Activated naive CD4-positive, alpha-beta T cell (primary cell): ENCODE measurements around the gene SCAMP1.

Experiments
- DNase-seq, 4 experiments: peaks; one replicate each; lab custom pipeline; 2025; lab: John Stamatoyannopoulos, UW

SCAMP1 gene

DNA sequence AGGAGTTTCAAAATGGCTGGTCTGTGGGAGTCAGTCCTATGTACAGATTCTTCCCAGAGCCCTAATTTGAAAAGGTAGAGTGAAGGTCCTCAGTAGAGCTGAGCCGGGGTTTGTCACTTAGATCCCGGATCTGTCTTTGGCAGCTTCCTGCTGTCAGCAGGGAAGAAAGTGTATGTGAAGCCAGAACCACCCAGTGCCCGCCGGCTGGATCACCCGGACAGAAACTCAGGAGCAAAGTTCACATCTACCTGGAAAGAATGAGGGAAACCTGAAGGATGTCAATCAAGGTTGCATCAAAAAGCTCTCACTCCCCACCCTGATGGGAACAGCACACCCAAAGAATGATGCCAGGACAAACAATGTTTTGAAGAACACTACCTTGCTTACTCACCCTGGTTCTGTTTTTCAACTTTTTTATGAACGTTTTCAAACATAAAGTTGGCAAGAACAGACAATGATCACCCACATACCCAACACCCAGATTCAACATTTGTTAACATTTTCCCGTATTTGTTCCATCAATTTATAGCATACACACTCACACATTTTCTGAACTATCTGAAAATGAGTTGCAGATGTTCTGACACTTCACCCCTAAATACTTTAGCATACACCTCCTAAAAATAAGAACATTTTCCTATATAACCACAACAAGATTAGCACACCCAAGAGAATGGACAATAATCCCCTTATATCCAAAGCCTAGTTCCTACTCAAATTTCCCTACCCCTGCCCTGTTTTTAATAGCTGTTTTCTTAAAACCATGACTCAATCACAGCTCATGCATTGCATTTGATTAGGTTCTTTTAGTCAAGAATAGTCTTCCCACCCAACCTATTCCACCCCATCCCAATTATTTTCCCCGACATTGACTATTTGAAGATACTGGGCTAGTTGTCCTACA is 154.3 kb downstream of the SCAMP1 start:
- no peak for DNase-seq

DNA sequence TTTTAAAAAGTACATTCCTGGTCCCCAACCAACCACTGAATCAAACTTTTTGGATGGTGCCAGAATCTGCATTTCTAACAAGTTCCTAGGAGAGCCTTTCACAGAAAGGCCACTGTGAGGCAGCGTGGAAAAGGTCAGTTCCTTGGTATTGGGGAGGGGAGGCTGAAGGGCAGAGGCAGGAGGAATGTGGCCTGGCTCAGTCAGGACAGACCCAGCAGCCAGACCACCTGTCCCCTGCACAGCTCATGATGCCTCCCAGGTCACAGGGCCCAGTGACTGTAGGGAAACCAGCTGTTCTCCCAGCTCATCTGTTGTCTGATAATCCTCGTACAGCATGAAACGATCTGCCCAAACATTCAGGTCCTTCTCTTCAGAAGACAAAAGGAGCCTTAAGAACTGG is 155.3 kb downstream of the SCAMP1 start:
- DNase-seq, result no peak

DNA sequence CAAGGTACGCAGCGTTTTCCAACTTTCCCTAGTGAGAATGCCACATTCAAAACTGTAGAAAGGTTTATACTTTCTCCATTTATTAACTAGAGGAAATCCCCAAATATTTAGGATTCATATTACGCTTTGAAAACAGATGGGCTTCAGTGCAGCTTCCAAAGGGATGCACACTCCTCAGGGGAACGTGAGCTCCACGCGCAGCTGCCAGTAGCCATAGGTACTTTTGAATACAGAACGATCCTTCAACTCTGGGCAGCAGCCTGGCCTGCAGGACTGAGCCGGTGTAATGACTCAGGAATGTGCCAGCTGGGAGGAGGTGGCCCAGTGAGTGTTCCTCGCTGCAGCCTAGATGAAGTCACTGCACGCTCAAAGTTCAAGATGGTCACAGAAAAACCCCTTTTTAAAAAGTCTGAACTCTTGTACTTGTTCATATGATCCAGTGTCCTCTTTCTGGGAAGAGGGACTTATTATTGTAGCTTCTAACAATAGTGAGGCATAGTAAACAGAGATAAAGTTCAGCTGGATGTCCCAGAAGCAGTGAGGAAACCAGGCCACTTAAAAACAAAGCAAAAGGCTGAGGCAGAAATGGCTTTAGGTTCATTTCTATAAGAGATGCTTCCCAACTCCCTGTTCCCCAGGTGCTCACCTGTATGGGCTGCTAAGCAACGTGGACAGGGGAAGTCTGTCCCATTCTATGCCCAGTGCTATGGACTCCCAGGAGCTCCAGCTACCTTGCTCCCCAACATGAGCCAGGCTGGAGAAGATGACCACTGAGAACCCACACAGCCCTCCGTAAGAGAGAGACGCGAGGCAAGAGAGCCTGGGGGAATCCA is 158.2 kb downstream of the SCAMP1 start:
- no peak for DNase-seq

DNA sequence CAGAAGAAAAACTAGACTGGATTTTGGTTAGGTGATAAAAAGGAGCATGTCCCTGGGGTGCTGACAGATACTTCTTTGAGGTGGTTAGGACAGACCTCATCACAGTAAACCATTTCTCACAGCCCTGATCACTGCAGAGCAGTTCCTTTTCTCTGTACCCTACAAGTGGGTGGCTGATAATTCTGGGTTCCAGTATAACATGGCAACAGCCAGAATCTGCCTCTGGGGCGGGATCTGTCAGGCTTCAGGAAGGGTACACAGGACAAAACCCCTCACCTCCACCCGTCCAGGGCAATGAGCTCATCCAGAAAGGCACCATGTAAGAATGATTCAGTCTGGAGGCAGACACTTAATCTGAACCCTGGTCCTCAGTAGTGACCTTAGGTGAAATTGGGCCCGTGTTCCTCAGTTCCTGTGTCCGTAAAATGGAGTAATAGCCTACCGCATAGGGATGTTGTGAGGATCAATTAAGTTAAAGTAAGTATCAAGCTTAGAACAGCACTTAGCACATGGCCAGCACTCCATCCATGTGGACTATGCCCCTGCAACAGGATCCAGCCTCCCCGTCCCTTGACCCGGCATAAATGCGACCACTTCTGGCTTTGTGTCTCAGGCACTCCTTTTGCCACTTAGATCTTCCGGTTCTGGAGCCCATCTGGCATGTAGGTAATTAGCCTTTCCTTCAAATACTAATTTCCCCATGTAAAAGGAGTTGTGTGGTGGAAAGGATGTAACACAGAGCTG is 159.0 kb downstream of the SCAMP1 start:
- DNase-seq, result no peak

DNA sequence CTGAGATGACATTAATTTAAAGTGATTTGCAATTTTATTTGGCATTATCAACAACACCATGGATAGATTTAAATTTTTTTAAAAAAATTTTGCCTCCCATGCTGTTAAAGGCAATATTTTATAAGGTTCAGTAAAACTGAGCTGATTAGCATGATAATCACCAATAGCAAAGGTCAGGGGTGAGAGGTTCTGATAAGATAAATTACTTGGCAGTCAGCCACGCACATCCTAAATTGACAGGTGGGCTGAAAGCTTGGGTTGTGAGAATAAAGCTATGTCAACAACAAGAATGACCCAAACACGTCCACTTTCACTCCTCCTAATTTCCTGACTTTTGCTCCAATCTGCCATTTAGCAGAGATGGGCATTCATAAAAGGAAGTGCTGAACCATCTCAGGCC is 161.0 kb downstream of the SCAMP1 start:
- DNase-seq, result no peak

DNA sequence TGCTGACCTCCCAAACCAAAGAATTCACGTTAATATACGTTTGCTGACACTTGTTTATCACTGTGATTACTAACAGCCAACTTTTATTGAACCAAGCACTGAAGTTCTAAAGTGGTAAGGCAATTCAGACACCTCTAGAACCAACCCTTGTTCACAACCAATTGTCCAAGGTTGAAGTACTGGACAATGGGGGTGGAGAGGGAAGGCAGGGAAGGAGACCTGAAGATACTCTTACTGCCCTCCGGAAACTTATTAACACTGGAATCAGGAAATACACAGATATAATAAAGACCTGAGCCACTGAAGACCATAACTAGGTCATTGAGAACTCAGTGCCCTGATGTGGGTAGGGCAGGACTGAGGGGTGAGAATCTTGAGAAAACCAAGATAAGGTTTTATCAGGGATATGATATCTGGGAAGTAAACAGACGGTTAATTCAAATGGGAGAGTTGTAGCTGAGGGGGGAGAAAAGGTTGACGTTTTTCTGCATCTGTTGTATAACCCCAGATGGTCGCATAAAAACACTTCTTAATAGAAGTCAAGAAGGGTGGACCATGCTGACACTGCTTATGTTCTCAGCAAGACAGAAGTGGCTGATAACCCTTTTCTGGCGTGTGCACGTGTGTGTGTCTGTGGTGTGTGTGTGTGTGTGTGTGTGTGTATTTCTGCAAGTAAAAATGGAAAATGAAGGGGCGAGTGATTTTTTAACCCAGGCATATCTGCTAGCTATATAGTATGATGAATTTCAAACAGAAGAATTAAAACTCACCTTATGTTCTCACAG is 162.3 kb downstream of the SCAMP1 start:
- DNase-seq, result no peak

DNA sequence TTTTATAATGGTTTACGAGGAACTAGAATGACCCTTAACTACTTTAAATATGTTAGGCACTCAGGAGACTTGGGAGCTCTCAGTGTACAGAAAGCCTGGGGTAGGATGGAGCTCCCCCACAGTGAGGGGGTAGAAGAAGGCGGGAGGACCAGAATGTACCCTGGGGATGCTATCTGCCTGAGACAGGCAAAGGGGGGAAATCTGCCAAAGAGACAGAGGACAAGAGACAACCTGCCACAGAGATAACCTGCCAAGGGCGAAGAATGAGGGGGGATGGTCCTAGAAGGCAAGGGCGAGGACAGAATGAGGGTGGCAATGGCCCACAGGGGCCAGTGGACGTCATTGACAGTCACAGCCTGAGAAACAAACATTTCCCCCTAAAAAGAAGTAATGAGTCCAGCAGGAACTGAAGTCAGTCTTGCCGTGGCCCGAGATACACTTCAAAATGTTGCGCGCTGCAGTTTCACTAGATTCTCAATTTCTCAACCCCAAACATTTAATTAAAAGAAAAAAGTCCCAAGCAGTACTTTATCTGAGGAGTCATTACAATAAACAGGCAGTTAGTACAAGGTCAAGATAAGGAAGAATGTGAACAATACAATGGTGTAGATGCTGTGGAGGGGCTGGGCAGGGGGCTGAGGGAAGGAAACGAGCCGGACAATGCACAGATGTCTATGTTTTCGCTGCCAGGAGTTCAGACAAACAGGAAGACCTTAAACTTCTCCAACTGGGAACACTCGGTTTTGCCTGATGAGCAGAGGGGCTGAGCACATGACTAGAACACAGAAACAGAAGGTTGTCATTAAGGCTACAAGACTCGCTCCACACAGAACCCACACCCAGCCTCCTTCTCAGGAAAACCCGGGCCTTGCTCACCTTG is 163.1 kb downstream of the SCAMP1 start:
- DNase-seq, result no peak

DNA sequence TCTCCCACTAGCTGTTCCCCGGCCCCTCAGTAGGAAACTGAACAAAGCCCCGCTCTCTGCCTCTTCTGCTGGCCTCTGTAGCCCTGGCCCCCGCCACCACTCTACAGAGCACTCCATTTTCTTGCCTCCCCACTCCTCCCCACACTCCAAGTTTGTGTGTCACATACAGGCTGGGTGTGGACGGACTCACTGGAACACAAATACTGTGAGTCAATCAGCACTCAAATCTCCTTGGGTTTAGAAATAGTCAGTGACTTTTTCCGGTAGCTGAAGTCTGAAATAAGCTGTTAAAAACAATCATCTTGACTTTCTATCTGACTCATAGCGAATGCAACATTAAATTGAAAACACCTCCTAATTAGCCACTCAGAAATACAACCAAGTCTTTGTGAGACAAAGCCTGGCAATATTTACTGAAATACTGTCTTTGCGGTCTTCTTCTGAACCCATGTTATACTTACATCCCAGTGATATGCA is 165.7 kb downstream of the SCAMP1 start:
- no peak for DNase-seq

DNA sequence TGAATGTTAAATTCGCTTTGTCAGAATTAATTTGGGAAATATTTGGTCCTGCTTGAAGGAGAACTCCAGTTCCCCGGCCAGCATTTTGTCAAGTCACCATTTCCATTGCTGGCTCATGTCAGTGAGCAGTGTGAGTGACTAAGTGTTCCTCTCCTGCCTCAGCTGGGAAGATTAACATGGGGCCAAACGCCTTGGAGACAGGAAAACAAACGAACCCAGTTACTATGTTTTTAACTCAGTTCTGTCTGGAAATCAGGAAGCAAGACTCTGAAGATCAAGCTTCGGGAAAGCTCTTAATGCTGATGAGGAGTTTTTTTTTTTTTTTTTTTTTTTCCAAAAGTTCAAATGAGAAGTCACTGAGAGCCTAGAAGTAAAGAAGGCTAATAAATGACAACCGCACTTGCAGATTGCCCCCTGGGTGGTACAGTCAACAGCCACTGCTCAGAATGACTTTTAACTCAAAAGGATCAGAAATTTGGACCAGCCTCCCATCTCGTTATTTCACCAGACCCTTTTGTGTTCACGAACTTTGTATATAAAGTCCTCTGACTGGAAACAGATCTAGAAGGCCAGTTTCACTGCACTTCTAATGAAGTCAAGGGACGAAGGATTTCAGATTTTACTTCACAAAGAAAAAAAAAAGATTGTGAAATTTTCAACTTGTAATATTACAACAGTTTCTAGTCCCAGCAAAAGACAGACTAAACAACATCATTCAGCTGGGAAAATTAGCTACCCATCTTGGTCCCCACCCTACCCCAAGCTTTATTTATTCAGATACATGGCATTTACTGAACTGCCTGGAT is 166.8 kb downstream of the SCAMP1 start:
- no peak for DNase-seq

GRCh38 chr5:78527925-78528324 is 167.5 kb downstream of the SCAMP1 start:
- no peak for DNase-seq
